Hepatocyte (in vitro differentiated cells): ENCODE results near the gene AUTS2. TPM values are rescaled to one million over a fixed set of nuclear protein-coding genes. Genes with fewer than 3 reads are reported as not detected.

Experiments used
- DNase-seq: peaks from one replicate; pipeline ENCODE4 v3.0.0-alpha.2; 2016; ENCODE audit warnings: low spot score
- H2AFZ ChIP-seq: fragments of 200-600 bp; sonication (generic); 2 replicates; pipeline ENCODE4 v1.6.0; 2016; ENCODE audit warnings: antibody characterized with exemption, mild to moderate bottlenecking
- H3K27ac ChIP-seq: fragments of 200-600 bp; sonication (generic); 2 replicates; pipeline ENCODE4 v1.5.1; 2016; ENCODE audit warnings: mild to moderate bottlenecking
- H3K27me3 ChIP-seq: fragments of 200-600 bp; sonication (generic); 2 replicates; pipeline ENCODE4 v1.6.1; 2016
- H3K36me3 ChIP-seq: fragments of 200-600 bp; sonication (generic); replicated peaks from 2 replicates; pipeline ENCODE4 v1.5.1; 2016; ENCODE audit warnings: low read depth; ENCODE audit not compliant: insufficient read depth
- H3K4me1 ChIP-seq: fragments of 200-600 bp; sonication (generic); 2 replicates; pipeline ENCODE4 v1.5.1; 2016; ENCODE audit warnings: mild to moderate bottlenecking, moderate library complexity; ENCODE audit not compliant: insufficient read depth
- H3K4me2 ChIP-seq: fragments of 200-600 bp; sonication (generic); 2 replicates; pipeline ENCODE4 v1.6.0; 2016
- H3K4me3 ChIP-seq: fragments of 200-600 bp; sonication (generic); 2 replicates; pipeline ENCODE4 v1.5.1; 2016; ENCODE audit warnings: mild to moderate bottlenecking
- H3K79me2 ChIP-seq: fragments of 200-600 bp; sonication (generic); 2 replicates; pipeline ENCODE4 v1.6.0; 2017; ENCODE audit warnings: mild to moderate bottlenecking
- H3K9me2 ChIP-seq: fragments of 200-600 bp; sonication (generic); replicated peaks from 2 replicates; pipeline ENCODE4 v1.6.0; 2017; ENCODE audit warnings: mild to moderate bottlenecking; ENCODE audit not compliant: insufficient read depth
- H3K9me3 ChIP-seq: fragments of 200-600 bp; sonication (generic); 2 replicates; pipeline ENCODE4 v1.5.1; 2016; ENCODE audit warnings: low read depth, mild to moderate bottlenecking
- H4K20me1 ChIP-seq: fragments of 200-600 bp; sonication (generic); 2 replicates; pipeline ENCODE4 v1.6.0; 2016; ENCODE audit warnings: mild to moderate bottlenecking; ENCODE audit not compliant: insufficient read depth, poor library complexity, severe bottlenecking
- CTCF ChIP-seq: fragments of 200-600 bp; sonication (generic); IDR thresholded peaks from 2 replicates; pipeline ENCODE4 v1.5.1; 2016; ENCODE audit warnings: antibody characterized with exemption, mild to moderate bottlenecking; ENCODE audit not compliant: poor library complexity
- EZH2 ChIP-seq: fragments of 200-600 bp; sonication (generic); IDR thresholded peaks from 2 replicates; pipeline ENCODE4 v1.6.1; 2016; ENCODE audit warnings: antibody characterized with exemption, mild to moderate bottlenecking, borderline replicate concordance
- EZH2phosphoT487 ChIP-seq: fragments of 200-600 bp; sonication (generic); IDR thresholded peaks from one replicate; pipeline ENCODE4 v1.6.1; 2018; ENCODE audit warnings: antibody characterized with exemption, mild to moderate bottlenecking, low read depth, moderate library complexity; ENCODE audit not compliant: unreplicated experiment, severe bottlenecking
- WGBS: methylation state at CpG from one replicate; pipeline ENCODE4 v1.1.6; 2016; ENCODE audit warnings: low lambda C conversion rate; ENCODE audit errors: missing lambda C conversion rate; 5-methylcytosine and 5-hydroxymethylcytosine counted together
- polyA plus RNA-seq: library from polyadenylated mRNA; unstranded; fragments of >200 nt; fragmentation: Nextera tagmentation; extraction: Ambion mirVana; gene quantifications from 2 replicates; pipeline ENCODE4 v1.2.1, GENCODE V29; 2016
- total RNA-seq: library from RNA; depleted of rRNA; stranded (reverse); fragments of >200 nt; gene quantifications from 2 replicates; pipeline ENCODE4 v1.2.3, GENCODE V29; 2014

AUTS2 gene
- total and polyA plus RNA-seq, 2 experiments from 2014 or later = 34.4 to 40.9 TPM

- WGBS = 76% methylated on average over 5 of the region's 5 CpGs
- Histone ChIP-seq H3K4me1 (peaks cover 15% of the 10 kb centered on the region), H3K9me2 (no peaks in the 10 kb centered on the region), H3K27ac (no peak overlapping the region), H3K9me3 (no peaks in the 10 kb centered on the region), H3K27me3 (no peaks in the 10 kb centered on the region), H2AFZ (no peak overlapping the region), H3K4me2 (no peak overlapping the region), H3K4me3 (no peak overlapping the region), H3K36me3 (no peaks in the 10 kb centered on the region), H3K79me2 (no peaks in the 10 kb centered on the region), H4K20me1 (no peaks in the 10 kb centered on the region)
- TF ChIP-seq EZH2 (no peak), EZH2phosphoT487 (no peak), CTCF (no peak)
- no peak for DNase-seq
Measured at GRCh38 chr7:70474639-70475234, 876.5 kb downstream of the AUTS2 start.

GRCh38 chr7:70477036-70478010, 879.0 kb downstream of the AUTS2 start:
- Histone ChIP-seq H3K36me3 (no peaks in the 10 kb centered on the region), H3K4me2 (no peak overlapping the region), H2AFZ (no peak overlapping the region), H3K9me3 (no peaks in the 10 kb centered on the region), H3K4me3 (no peak overlapping the region), H4K20me1 (no peaks in the 10 kb centered on the region), H3K27ac (no peak overlapping the region), H3K27me3 (no peaks in the 10 kb centered on the region), H3K9me2 (no peaks in the 10 kb centered on the region), H3K4me1 (peaks cover 17% of the 10 kb centered on the region), H3K79me2 (no peaks in the 10 kb centered on the region)
- WGBS = 67% methylated on average over 7 of the region's 7 CpGs
- peak; percentile 18 for DNase-seq
- TF ChIP-seq CTCF = no peak
- no peak for TF ChIP-seq EZH2phosphoT487
- no peak for TF ChIP-seq EZH2

GRCh38 chr7:70479153-70480021, 881.1 kb downstream of the AUTS2 start:
- DNase-seq = no peak

More at GRCh38 chr7:70479153-70480021, 881.1 kb downstream of the AUTS2 start:
- Histone ChIP-seq H3K79me2 (no peaks in the 10 kb centered on the region), H4K20me1 (no peaks in the 10 kb centered on the region), H3K27me3 (no peaks in the 10 kb centered on the region), H3K9me3 (no peaks in the 10 kb centered on the region), H3K36me3 (no peaks in the 10 kb centered on the region), H3K9me2 (no peaks in the 10 kb centered on the region), H3K4me1 (peaks cover 9% of the 10 kb centered on the region), H3K27ac (no peak overlapping the region), H3K4me3 (no peak overlapping the region), H2AFZ (no peak overlapping the region), H3K4me2 (no peak overlapping the region)
- 93% methylated on average over 15 of the region's 15 CpGs for WGBS
- TF ChIP-seq CTCF (no peak), EZH2 (no peak), EZH2phosphoT487 (no peak)
